ENCODE measurements around the gene RABGGTA.

DNA sequence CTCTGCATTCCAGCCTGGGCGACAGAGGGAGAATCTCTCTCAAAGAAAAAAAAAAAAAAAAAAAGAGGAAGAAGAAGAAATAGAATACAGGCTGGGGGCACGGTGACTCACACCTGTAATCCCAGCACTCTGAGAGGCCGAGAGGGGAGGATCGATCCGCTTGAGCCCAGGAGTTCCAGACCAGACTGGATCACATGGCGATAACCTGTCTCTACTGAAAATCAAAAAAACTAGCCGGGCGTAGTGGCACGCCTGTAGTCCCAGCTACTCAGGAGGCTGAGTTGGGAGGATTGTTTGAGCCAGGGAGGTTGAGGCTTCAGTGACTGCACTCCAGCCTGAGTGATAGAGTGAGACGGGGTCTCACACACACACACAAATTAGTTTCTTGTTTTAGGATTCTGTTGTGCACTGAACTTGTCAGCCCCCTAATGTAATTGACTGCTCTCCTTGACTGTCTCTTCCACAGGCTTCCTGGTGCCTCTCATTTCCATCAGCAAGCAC, 28.0 kb downstream of the RABGGTA start:
- TF ChIP-seq, protein P1, sequence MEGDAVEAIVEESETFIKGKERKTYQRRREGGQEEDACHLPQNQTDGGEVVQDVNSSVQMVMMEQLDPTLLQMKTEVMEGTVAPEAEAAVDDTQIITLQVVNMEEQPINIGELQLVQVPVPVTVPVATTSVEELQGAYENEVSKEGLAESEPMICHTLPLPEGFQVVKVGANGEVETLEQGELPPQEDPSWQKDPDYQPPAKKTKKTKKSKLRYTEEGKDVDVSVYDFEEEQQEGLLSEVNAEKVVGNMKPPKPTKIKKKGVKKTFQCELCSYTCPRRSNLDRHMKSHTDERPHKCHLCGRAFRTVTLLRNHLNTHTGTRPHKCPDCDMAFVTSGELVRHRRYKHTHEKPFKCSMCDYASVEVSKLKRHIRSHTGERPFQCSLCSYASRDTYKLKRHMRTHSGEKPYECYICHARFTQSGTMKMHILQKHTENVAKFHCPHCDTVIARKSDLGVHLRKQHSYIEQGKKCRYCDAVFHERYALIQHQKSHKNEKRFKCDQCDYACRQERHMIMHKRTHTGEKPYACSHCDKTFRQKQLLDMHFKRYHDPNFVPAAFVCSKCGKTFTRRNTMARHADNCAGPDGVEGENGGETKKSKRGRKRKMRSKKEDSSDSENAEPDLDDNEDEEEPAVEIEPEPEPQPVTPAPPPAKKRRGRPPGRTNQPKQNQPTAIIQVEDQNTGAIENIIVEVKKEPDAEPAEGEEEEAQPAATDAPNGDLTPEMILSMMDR (IDR thresholded peaks at IDR 0.05), result no peak
- TF ChIP-seq POLR2A (IDR thresholded peaks at IDR 0.05), result no peak

Measured in breast epithelium (tissue), 3 donors.